ENCODE measurements around the gene EEF2.

The EEF2 gene

DNA sequence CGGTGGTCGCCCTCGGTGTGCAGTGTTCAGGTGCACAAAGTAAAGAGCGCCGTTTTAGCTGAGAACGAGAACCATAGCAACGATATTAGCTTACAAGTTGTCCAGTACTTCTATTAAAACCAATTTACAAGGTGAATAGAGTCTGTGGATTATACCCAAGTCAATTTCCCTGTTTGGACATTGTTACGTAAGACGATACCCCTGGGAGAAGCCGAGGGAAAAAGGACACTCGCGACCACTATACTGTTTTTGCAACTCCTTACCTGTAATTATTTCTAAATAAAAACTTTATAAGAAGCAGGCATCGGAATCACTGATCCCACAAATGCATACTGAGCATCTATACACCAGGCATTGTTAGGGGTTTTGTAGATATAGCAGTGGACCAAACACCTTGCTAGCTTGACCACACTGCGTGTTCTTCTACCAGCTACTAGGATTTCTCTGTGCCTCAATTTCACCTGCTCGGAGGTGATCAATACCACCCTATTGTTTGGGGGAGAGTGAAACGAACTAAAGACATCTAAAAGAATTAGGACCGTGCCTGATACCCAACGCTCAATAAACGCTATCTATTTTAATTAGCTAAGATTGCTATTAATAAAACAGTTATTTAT lies 488 bp upstream of the EEF2 start:
- DNase-seq (ENCODE audit: low spot score): no peak
- FAIRE-seq: no peak

DNA sequence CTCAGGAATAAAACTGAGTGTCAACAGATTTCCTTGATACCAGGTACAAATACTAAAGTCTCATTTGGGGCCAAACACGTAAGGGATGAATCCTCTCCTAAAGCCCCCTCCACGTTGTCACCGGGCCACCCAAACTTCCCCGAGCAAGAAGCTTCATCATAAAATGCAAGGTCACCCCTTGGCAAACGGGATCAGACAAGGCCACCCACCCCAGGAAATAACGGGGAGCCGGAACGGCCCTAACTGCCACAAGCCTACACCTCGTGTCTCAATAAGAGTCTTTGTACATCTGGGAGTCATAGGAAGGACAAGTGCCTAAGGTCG lies 717 bp downstream of the EEF2 start:
- no peak for FAIRE-seq

DNA sequence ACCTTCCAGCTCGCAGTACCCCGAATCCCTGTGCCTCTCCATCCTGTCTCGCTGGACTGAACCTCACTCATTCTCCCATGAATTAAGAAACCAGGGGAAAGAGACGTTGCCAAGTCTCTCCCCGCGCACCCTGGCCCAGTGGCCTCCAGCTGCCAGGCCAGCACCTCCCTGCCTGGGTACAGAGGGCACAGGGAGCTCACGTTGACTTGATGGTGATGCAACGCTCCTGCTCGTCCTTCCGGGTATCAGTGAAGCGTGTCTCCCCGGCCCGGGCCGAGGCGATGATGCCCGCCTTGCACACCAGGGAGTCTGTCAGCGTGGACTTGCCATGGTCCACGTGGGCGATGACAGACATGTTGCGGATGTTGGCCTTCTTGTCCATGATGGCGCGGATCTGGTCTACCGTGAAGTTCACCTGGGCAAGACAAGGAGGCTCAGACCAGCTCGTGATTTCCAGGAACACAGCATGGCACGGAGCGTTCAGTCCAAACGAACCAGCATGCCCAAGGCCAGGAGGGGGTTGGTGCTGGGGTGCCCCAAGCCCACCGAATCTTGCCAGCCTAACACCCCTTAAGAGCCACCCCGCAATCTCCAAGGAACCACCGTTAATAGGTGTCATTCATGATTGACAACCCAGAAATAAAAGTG lies 1.2 kb downstream of the EEF2 start:
- FAIRE-seq (no peak), DNase-seq (ENCODE audit: low spot score) (peak; percentile 84)

More for the DNA sequence above, 717 bp downstream of the EEF2 start:
- DNase-seq (ENCODE audit: low spot score): no peak

DNA sequence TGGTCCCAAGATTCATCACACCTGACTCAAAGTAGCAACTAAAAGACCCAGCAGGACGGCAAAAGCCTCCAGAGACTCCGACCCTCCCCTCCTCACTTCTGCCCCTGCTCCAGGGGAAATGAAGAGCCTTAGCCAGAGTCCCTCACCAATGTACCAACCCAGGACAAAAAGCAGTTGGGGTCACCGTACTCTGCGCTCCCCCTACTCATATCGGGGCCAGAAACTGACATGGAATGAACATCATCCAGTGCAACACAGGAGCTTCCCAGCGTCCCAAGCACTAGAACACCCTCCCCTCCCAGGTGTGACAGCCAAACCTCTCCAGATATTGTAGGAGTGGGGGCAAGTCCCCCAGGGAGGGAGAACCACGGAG lies 1.7 kb downstream of the EEF2 start:
- FAIRE-seq (no peak), DNase-seq (ENCODE audit: low spot score) (no peak)

DNA sequence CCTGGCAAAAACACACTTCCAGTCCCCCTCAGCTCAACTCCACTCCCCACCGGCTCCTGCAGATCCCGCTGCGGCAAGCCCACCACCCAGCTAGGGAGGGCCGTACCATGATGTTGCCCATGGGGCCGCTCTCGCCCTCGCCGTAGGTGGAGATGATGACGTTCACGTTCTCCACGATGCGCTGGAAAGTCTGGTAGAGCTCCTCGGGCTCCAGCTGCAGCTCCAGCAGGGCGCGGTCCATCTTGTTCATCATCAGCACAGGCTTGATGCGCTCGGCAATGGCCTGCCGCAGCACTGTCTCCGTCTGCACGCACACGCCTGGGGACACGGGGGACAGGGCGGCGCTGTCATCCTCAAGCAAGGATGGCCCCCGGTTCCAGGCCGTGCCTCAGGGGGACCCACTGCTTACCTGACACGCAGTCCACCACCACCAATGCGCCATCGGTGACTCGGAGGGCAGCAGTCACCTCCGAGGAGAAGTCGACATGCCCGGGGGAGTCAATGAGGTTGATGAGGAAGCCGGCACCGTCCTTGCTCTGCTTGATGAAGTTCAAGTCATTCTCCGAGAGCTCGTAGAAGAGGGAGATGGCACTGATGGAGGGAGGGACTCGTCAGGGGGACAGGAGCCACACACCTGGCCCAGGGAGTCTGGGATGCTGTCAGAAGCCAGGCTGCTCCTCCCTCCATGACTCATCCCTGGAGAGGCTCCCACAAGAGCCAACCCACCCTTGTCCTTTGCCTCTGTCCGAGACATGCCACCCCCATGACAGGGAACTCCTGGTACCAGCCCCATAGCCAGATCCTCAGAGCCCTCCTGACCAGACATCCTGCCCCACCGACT lies 2.3 kb downstream of the EEF2 start:
- DNase-seq (ENCODE audit: low spot score) (peak; percentile 76), FAIRE-seq (no peak)

DNA sequence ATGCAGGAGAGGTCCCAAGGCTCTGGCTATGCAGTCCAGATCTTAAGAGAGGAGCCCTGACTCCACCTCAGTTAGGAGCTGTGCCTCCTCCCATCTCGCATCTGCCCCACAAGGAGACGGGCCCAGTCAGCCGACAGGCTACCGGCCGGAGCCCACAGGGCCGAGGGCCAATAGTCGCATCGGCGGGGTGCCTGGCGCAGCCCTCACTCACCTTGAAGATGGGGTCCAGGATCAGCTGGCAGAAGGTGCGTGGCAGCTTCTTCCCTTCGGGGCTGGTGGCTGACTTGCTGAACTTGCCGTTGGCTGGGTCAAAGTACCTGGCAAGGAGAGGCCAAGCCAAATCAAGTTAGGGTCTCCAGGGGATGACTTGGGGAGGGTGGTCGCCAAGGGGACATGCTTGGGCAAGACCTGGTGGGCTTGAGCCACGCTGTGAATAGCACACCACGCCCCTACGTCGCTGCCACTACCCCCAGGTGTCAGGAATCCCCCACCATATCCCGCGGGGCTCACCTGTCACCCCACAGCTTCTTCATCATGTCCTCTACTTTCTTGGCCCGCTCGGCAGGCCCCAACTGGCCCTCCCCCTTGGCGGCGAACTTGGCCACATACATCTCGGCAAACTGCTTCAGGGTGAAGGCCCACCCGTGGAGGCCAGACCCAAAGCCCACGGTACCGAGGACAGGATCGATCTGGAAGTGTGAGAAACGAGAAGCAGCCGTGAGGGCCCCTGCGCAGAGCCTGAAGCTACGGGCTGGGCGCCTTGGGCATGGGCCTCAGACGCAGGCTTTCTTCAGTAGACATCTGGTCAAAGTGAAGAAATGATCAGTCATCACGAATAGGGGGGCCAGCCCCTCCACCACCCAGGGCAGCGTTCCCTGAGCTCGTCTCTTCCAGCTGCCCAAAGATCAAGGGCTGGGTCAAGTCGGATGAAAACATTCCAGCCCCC lies 3.3 kb downstream of the EEF2 start:
- FAIRE-seq (no peak), DNase-seq (ENCODE audit: low spot score) (no peak)

DNA sequence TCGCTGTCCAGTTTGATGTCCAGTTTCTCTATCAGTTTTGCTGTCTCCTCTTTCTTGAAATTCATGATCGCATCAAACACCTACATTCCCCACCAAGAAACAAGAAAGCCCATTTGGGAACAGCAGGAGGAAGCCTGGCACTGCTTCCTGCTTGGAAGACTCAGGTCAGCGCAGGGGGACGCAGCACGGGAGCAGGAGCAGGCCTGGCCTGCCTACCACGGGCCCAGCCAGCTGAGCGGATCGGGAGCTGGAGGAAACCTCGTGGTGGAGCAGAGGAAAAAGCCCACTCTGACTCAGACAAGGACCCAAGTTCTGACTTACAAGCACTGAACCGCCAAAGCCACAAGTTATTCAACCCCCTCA lies 3.9 kb downstream of the EEF2 start:
- DNase-seq (ENCODE audit: low spot score): no peak
- FAIRE-seq: no peak

DNA sequence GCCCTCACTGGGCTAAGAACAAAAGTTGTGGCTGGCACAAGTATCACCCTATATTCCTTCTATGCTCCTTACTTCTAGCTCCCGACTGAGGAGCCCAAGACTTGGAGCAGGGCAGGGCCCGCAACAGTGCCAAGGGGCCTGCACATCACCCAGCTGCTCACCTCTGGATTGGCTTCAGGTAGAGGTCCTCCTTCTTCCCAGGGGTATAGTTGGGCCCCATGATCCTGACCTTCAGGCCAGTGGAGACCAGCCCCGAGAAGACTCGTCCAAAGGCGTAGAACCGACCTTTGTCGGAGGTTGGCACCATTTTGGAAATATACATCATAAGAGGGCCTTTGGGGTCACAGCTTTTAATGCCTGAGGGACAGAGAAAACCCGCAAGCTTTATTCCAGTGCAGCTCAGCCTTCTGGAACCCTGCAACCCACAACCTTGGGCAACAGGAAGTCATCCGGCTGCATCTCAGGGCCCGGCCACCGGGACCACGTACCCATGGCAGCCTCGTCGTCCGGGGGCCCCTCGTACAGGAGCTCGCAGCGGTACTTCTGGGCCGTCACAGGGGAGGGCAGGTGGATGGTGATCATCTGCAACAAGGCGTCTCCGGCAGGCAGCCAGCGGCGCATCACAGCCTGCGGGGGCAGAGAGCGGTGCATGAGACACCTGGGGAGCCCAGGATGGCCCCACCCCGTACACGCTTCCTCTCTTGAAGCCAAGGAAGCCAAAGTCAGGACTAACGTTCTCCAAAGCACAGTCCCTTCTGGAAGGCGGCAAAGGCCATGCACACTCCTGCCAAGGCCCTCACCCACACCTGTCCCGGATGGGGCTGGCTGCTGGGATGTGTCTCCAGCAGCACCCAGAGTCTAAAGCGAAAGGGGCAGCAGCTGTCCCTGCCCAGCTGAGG lies 4.7 kb downstream of the EEF2 start:
- DNase-seq (ENCODE audit: low spot score): no peak
- no peak for FAIRE-seq

DNA sequence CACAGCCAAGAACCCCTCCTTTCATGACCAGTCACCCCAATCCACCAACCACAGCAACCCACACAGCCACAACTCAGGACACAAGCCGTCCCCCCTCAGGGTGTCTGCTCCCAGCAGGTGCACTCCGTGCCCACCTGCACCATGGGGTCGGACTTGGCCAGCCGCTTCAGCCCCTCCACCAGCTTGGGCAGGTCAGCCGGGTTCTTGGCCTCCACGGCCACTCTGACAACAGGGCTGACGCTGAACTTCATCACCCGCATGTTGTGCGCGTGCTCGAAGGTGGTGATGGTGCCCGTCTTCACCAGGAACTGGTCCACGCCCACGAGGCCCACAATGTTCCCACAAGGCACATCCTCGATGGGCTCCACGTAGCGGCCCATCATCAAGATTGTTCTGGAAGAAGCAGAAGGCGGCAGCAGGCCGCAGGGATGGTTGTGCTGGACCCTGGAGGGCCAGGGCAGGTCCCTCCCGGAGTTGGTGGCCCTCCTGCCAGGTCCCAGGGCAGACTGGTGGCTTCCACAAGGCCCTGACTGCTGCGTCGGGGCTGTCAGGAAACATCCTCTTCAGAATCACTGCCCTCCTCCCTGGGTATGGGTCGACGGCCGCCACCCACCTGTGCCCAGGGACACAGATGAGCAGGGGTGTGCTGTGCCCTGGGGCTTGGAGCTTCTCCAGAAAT lies 5.5 kb downstream of the EEF2 start:
- FAIRE-seq: no peak
- DNase-seq (ENCODE audit: low spot score): no peak

DNA sequence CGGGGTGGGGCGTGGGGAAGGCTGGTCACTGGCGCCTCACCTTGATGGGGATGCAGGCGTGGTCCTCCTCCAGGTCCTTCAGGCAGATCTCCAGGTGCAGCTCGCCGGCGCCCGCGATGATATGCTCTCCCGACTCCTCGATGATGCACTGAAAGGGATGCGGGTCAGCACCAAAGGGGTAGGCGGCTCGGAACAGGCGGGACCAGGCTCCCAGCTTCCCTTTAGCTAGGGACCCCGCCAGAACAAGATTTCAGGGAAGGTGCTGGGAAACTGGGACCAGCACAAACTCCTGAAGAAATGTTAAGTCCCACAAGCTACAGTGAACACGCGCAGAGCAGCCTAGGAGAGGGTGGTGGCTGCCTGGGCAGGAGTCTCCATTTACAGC lies 6.0 kb downstream of the EEF2 start:
- FAIRE-seq (no peak), DNase-seq (ENCODE audit: low spot score) (no peak)

DNA sequence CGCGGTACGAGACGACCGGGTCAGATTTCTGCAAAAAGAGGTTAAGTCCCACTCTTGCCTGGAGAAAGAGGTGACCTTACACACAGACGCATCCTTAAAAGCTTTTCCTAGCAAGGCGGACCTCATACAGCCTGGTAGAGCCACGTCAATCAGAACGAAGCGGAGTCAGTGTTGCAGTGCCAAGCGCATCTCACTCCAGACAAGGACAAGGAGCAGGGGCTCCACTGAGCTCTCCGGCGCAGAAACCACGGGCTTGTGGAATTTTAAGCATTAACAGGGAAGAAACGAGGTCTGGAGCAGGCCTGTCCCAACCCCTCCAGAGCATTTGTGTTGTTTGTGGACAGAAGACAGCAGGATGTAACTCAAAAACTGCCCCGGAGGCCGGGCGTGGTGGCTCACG lies 7.1 kb downstream of the EEF2 start:
- no peak for FAIRE-seq
- DNase-seq (ENCODE audit: low spot score): no peak

DNA sequence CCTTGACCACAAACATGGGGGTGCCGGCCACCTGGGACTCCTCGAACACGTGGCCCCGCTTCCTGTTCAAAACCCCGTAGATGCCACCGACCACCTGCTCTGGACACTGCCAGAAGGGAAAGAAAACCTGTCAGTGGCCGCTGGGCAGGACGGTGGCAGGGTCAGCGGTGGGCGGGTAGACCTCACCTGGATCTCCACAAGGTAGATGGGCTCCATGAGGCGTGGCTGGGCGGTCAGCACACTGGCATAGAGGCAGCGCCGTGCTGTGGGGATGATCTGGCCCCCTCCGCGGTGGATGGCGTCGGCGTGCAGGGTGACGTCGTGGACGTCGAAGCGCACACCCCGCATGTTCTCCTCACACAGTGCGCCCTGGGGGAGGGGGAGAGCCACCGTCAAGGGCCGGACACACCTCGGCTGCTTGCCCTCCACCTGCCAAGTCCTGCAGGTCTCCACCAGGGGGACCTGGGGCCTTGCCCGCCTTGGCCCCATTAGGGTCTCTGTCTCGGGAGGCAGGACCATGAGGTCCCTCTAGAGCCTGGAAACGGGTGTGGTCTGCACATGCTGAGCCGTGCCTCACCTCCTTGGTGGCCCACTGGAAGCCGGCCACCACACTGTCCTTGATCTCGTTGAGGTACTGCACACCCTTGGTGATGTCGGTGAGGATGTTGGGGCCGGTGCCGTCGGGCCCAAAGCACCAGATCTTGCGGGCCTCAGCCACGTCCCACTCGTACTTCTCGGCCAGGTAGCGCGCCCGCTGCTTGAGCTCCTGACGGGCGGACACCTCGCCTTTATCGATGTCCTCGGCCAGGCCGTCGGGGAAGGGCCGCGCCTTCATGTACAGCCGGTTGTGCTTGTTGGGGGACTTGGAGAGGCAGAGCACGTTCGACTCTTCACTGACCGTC lies 7.8 kb downstream of the EEF2 start:
- no peak for FAIRE-seq
- no peak for DNase-seq (ENCODE audit: low spot score)

DNA sequence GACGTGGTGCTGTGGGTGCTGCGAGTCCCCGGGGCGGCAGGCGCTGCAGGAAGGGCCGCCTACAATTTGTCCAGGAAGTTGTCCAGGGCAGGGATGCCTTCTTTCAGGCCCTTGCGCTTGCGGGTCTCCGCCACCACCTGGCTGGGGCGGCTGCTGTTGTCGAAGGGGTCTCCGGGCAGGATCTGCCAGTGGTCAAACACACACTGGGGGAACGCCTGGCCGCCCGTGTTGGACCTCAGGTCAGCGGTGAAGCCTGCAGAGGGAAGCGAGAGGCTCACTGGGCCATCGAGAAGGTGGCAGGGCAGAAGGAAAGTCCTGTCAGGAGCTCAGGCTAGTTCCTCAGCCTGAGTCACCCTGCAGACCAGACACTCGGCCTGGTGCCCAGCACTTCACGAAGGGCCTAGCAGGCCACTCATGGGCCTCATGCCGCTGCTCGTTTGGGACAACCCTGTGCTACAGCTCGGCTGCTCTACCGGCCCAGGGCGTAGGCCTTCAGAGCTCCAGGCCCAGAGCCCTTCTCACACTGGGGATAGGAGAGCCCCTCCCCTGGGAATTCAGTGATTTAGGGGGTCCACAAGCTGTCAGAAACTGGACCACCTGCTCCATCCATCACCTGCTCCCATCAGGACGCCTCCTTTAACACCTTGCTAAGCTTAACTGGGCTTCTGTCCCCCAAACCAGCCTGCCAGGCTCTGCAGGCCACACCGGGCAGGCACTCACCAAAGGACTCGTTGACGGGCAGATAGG lies 8.6 kb downstream of the EEF2 start:
- FAIRE-seq: no peak
- DNase-seq (ENCODE audit: low spot score): no peak

DNA sequence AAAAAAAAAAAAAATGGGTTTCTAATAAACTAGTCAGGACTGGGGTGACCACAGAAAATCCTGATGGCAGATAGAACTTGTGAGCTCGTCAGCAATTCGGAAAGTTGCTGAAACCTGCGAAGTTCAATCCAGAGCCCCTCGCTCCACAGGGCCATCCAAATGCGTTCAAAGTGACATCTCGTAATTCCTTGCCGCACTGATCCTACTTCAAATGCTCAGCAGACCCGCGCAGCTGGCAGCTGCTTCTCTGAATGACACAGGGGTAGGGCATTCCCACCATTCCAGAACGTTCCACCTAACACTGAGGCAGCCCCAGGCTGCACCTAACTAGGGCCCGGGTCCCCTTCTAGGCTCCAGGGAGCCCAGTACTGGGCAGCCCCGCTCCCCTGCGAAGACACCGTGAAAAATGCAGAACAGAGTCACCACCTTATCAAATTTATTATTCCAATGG lies 9.6 kb downstream of the EEF2 start:
- DNase-seq (ENCODE audit: low spot score) (no peak), FAIRE-seq (no peak)

DNA sequence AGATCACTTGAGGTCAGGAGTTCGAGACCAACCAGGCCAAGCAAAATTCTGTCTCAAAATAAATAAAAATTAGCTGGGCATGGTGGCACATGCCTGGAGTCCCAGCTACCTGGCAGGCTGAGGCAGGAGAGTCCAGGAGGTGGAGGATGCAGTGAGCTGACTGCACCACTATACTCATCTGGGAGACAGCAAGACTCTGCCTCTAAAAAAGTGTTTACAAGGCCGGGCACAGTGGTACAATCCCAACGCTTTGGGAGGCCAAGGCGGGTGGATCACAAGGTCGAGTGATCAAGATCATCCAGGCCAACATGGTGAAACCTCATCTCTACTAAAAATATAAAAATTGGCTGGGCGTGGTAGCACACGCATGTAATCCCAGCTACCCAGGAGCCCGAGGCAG lies 10.1 kb downstream of the EEF2 start:
- FAIRE-seq: no peak

DNA sequence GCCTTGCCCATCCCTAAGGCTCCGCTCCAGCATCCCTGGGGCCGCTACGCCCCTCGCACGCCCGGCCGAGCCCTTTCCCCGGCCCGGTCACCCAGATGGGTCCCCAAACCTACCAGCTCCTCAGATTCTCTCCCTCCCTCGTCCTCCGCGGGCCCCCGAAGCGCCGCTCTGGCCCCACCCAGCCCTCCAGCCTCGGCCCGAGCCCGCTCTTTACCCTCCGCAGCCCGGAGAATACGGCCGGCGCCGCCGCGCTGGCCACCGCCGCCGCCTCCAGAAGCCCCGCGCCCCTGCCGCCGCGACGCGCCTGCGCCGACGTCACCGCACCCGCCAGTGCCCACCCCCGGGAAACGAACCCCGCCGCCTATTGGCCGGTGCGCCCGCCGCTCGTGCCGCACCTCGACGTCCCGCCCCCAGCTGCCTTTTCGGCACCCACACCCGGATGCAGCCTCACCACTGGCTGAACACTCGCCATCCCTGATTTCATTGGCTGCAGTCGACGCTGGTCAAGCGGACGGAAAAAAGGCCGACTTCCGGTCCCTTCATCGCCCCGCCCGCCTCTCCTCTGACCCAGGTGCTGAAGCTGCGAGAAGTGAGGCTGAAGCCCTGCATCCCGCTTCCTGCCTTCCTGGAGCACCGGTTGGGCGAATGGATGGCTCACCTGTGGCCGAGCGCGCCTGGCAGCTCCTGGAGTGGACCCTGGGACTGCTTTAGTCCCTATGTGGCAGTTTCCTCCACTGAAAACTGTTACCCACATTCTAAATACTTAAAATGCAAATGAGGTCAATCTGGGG lies 14.3 kb downstream of the EEF2 start, which contains the start of gene DAPK3:
Gene DAPK3, minus strand, starts transcription at position 292 of the 791 bp plus-strand sequence. CDS start 1,364 bp downstream, outside the sequence.
- peak; percentile 96 for DNase-seq (ENCODE audit: low spot score)
- peak; percentile 58 for FAIRE-seq

More for the DNA sequence above, 10.1 kb downstream of the EEF2 start:
- DNase-seq (ENCODE audit: low spot score): no peak

DNA sequence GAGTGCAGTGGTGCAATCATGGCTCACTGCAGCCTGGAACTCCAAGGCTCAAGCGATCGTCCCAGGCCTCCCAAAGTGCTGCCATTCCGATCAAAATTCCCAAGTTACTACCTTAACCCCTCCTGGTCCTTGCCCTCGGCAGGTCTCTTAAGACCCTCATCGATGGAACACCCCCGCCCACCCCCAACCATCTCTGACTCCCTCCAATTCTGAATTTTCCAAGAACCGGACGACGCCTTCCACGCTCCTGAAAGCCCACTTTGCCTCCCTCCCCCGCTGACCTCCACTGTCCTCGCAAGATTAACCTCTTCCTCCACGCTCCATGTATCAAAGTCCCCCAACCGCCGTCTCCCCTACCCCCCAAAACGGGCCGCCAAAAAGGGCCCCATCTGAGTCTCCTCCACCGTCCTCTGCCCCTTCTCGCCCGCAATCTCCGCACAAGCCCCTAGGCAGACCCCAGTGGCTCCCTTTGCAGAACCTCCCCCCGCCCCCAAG lies 14.9 kb downstream of the EEF2 start:
- DNase-seq (ENCODE audit: low spot score) (no peak), FAIRE-seq (no peak)
